PFSK-1 (cell line): ENCODE measurements around the gene LRPAP1.

Source experiments
- FOXP2 ChIP-seq: optimal IDR thresholded peaks from 2 replicates; pipeline ENCODE3; 2011; ENCODE audit warnings: borderline replicate concordance, control low read depth, inconsistent platforms; ENCODE audit not compliant: insufficient read depth; ENCODE audit errors: extremely low read length, extremely low read depth
- POLR2AphosphoS5 ChIP-seq: IDR thresholded peaks from 2 replicates; pipeline ENCODE4 v1.6.1; 2012; ENCODE audit warnings: low read depth, mild to moderate bottlenecking, control low read depth, low read length, moderate library complexity
- REST ChIP-seq, 2 experiments: IDR thresholded peaks; 2 replicates each; pipeline versions ENCODE4 v1.6.1 to v1.8.0; 2011 to 2012; ENCODE audit warnings: low read depth in 2 of 2, low read length in 2 of 2, control low read depth in 1 of 2, inconsistent platforms in 1 of 2, mild to moderate bottlenecking in 1 of 2, moderate library complexity in 1 of 2; ENCODE audit not compliant: insufficient read depth in 1 of 2
- SIN3A ChIP-seq: IDR thresholded peaks from 2 replicates; pipeline ENCODE4 v1.6.1; 2012; ENCODE audit warnings: mild to moderate bottlenecking, low read length, moderate library complexity, borderline replicate concordance; ENCODE audit not compliant: insufficient read depth
- TAF1 ChIP-seq: IDR thresholded peaks from 2 replicates; pipeline ENCODE4 v1.6.1; 2012; ENCODE audit warnings: low read length, control low read depth, borderline replicate concordance; ENCODE audit not compliant: insufficient read depth

LRPAP1 gene

GRCh38 chr4:3514806-3515501 lies 17.3 kb downstream of the LRPAP1 start:
- TF ChIP-seq REST (IDR thresholded peaks at IDR 0.05; ENCODE audit: insufficient read depth in 1 of 2, low read depth in 2 of 2, low read length in 2 of 2) (no peak), TAF1 (no peak), FOXP2 (no peak), POLR2AphosphoS5 (no peak), SIN3A (no peak)

- TF ChIP-seq SIN3A (no peak), REST (IDR thresholded peaks at IDR 0.05; ENCODE audit: insufficient read depth in 1 of 2, low read depth in 2 of 2, low read length in 2 of 2) (no peak), TAF1 (no peak), FOXP2 (no peak), POLR2AphosphoS5 (no peak)
Observed at GRCh38 chr4:3514221-3514780, 17.9 kb downstream of the LRPAP1 start.

- no peak for TF ChIP-seq REST (IDR thresholded peaks at IDR 0.05; ENCODE audit: insufficient read depth in 1 of 2, low read depth in 2 of 2, low read length in 2 of 2)
- no peak for TF ChIP-seq SIN3A
- no peak for TF ChIP-seq FOXP2
- TF ChIP-seq TAF1 = no peak
- no peak for TF ChIP-seq POLR2AphosphoS5
Observed at GRCh38 chr4:3513807-3514206, 18.4 kb downstream of the LRPAP1 start.

- no peak for TF ChIP-seq POLR2AphosphoS5
Observed at GRCh38 chr4:3512719-3513118, 19.5 kb downstream of the LRPAP1 start.

- TF ChIP-seq TAF1 (no peak), POLR2AphosphoS5 (no peak)
Observed at GRCh38 chr4:3512279-3512678, 19.9 kb downstream of the LRPAP1 start.

- TF ChIP-seq POLR2AphosphoS5 (no peak), REST (IDR thresholded peaks at IDR 0.05; ENCODE audit: insufficient read depth in 1 of 2, low read depth in 2 of 2, low read length in 2 of 2) (no peak), TAF1 (no peak), SIN3A (no peak), FOXP2 (no peak)
Observed at GRCh38 chr4:3511187-3511586, 21.0 kb downstream of the LRPAP1 start.
